Endothelial cell of umbilical vein (primary cell): ENCODE data around the gene MAP3K4. TPM values are rescaled to one million over a fixed set of nuclear protein-coding genes. Genes with fewer than 3 reads are reported as not detected.

ENCODE experiments used
- BruUV-seq: library from RNA; stranded (reverse); fragments of 400-500 nt; replicated peaks from 2 replicates; lab custom pipeline; 2021; lab: Mats Ljungman, UMichigan
- CTCF ChIA-PET: fragments of 300-600, 350-600 bp; sonication (Branson Sonifier 250); formaldehyde crosslinking; loops from one replicate; lab custom pipeline; 2021; ENCODE audit warnings: antibody characterized with exemption, inconsistent platforms; lab: Charles Lee
- POLR2A ChIA-PET: fragments of 300-600, 350-600 bp; sonication (Branson Sonifier 250); formaldehyde crosslinking; loops from one replicate; lab custom pipeline; 2021; ENCODE audit warnings: antibody characterized with exemption, inconsistent platforms; lab: Charles Lee
- DNase-seq: peaks from one replicate; pipeline ENCODE4 v3.0.0-alpha.2; 2011; ENCODE audit warnings: low read depth, low spot score
- FAIRE-seq: peaks from 2 replicates; lab custom pipeline; 2011; peaks lifted over from hg19 to GRCh38; lab: Jason Lieb, UNC
- H2AFZ ChIP-seq: 2 replicates; pipeline ENCODE4 v1.6.0; 2012; ENCODE audit warnings: low read depth, low read length, control low read depth, inconsistent platforms
- H3K27ac ChIP-seq: 2 replicates; pipeline ENCODE4 v1.5.1; 2011; ENCODE audit warnings: low read depth, mild to moderate bottlenecking, control low read depth, low read length, moderate library complexity; ENCODE audit not compliant: insufficient read depth
- H3K27me3 ChIP-seq, 2 experiments: 2 replicates each; pipeline versions ENCODE4 v1.6.0 to v1.6.1; 2011; ENCODE audit warnings: low read length in 2 of 2, mixed read lengths in 1 of 2; ENCODE audit not compliant: control insufficient read depth in 2 of 2, insufficient read depth in 2 of 2
- H3K36me3 ChIP-seq, 2 experiments: 2 replicates in 1 of 2; 3 replicates in 1 of 2; pipeline ENCODE4 v1.5.1; 2011; ENCODE audit warnings: low read length in 2 of 2, mild to moderate bottlenecking in 1 of 2, moderate library complexity in 1 of 2; ENCODE audit not compliant: control insufficient read depth in 2 of 2, insufficient read depth in 2 of 2; ENCODE audit errors: extremely low read depth in 1 of 2
- H3K4me1 ChIP-seq: 3 replicates; pipeline ENCODE4 v1.5.1; 2011; ENCODE audit warnings: mild to moderate bottlenecking, low read length; ENCODE audit not compliant: control insufficient read depth, insufficient read depth; ENCODE audit errors: extremely low read depth
- H3K4me2 ChIP-seq: 2 replicates; pipeline ENCODE4 v1.6.1; 2011; ENCODE audit warnings: low read length, control low read depth, mixed read lengths; ENCODE audit not compliant: insufficient read depth
- H3K4me3 ChIP-seq, 3 experiments: fragments of 200-600 bp in 1 of 3; sonication (generic), shearing (Covaris generic) in 1 of 3; replicated peaks in 1 of 3; 2 replicates each; pipeline ENCODE4 v1.5.1; 2011 to 2016; ENCODE audit warnings: control low read depth in 3 of 3, low read length in 3 of 3, mild to moderate bottlenecking in 2 of 3, inconsistent platforms in 1 of 3, low read depth in 1 of 3, moderate library complexity in 1 of 3; ENCODE audit not compliant: insufficient read depth in 1 of 3
- H3K79me2 ChIP-seq: 2 replicates; pipeline ENCODE4 v1.6.0; 2012; ENCODE audit warnings: low read length, inconsistent platforms; ENCODE audit not compliant: control insufficient read depth, insufficient read depth
- H3K9ac ChIP-seq: replicated peaks from 2 replicates; pipeline ENCODE3; 2011; ENCODE audit warnings: low read length, control low read depth; ENCODE audit not compliant: insufficient read depth; ENCODE audit errors: extremely low read depth
- H3K9me1 ChIP-seq: replicated peaks from 3 replicates; pipeline ENCODE4 v1.6.0; 2011; ENCODE audit warnings: mild to moderate bottlenecking, low read length; ENCODE audit not compliant: control insufficient read depth, insufficient read depth; ENCODE audit errors: extremely low read depth
- H3K9me3 ChIP-seq: replicated peaks from 2 replicates; pipeline ENCODE4 v1.5.1; 2012; ENCODE audit warnings: low read length, inconsistent platforms; ENCODE audit not compliant: control insufficient read depth, insufficient read depth
- H4K20me1 ChIP-seq: replicated peaks from 2 replicates; pipeline ENCODE3; 2011; ENCODE audit warnings: mild to moderate bottlenecking, low read length; ENCODE audit not compliant: control insufficient read depth, insufficient read depth; ENCODE audit errors: extremely low read depth
- EZH2 ChIP-seq: IDR thresholded peaks from 2 replicates; pipeline ENCODE4 v1.6.1; 2012; ENCODE audit warnings: borderline replicate concordance, low read depth, mild to moderate bottlenecking, moderate library complexity, low read length, inconsistent platforms; ENCODE audit not compliant: severe bottlenecking
- FOS ChIP-seq: IDR thresholded peaks from 2 replicates; pipeline ENCODE4 v1.6.1; 2011; ENCODE audit warnings: mild to moderate bottlenecking, low read length, moderate library complexity, borderline replicate concordance; ENCODE audit not compliant: insufficient read depth
- GATA2 ChIP-seq: IDR thresholded peaks from 2 replicates; pipeline ENCODE4 v1.7.0; 2011; ENCODE audit warnings: low read depth, mild to moderate bottlenecking, moderate library complexity, mixed read lengths, low read length; ENCODE audit not compliant: insufficient read length, insufficient read depth
- JUN ChIP-seq: IDR thresholded peaks from 2 replicates; pipeline ENCODE4 v1.6.1; 2011; ENCODE audit warnings: borderline replicate concordance, low read depth; ENCODE audit not compliant: insufficient read length, insufficient read depth
- MYC ChIP-seq: IDR thresholded peaks from one replicate; pipeline ENCODE4 v1.6.1; 2011; ENCODE audit warnings: mild to moderate bottlenecking, low read depth, low read length
- POLR2A ChIP-seq: IDR thresholded peaks from 2 replicates; pipeline ENCODE4 v1.6.1; 2012; ENCODE audit warnings: low read depth, mild to moderate bottlenecking, control low read depth, low read length
- POLR2AphosphoS5 ChIP-seq: IDR thresholded peaks from 2 replicates; pipeline ENCODE4 v1.6.1; 2012; ENCODE audit warnings: low read depth, mild to moderate bottlenecking, control low read depth, low read length, moderate library complexity; ENCODE audit not compliant: insufficient read depth
- dilution Hi-C: fragments of 300-500 bp; cut with MboI; formaldehyde crosslinking; loops from one replicate; pipeline ENCODE4 v1.15.0; 2019; ENCODE audit warnings: low sequenced_read_pairs; ENCODE audit not compliant: extremely low pct_ligation_motif_present
- intact Hi-C: fragments of 100-400 bp; cut with micrococcal nuclease; formaldehyde crosslinking; loops from one replicate; pipeline ENCODE4 v1.10.0; 2022
- polyA plus RNA-seq, 4 experiments: library from polyadenylated mRNA; depleted of rRNA in 3 of 4; stranded (reverse) in 3 of 4; unstranded in 1 of 4; fragments of >200 nt; gene quantifications; 2 replicates each; pipeline versions ENCODE4 v1.2.1 to v1.2.3, GENCODE V29; 2011 to 2012; ENCODE audit warnings: missing spikeins in 1 of 4
- total RNA-seq: library from RNA; stranded (reverse); gene quantifications from 2 replicates; pipeline ENCODE4 v1.2.3, GENCODE V29; 2021
- TF ChIP-seq, protein P1 (sequence below), 2 donors: IDR thresholded peaks; 1 replicate in 1 of 2; 2 replicates in 1 of 2; pipeline ENCODE4 v1.5.1; 2011; ENCODE audit warnings: low read length in 2 of 2, mild to moderate bottlenecking in 2 of 2, moderate library complexity in 2 of 2, control low read depth in 1 of 2, inconsistent platforms in 1 of 2, low read depth in 1 of 2; ENCODE audit not compliant: insufficient read depth in 1 of 2; ENCODE audit errors: extremely low read depth in 1 of 2
- TF ChIP-seq, protein P2 (sequence below): IDR thresholded peaks from 2 replicates; pipeline ENCODE4 v1.6.1; 2011; ENCODE audit not compliant: insufficient read depth, insufficient read length

MAP3K4 gene
- total and polyA plus RNA-seq, 2 donors (not counting 3 experiments of a cell fraction or from before 2014, with no cell fraction given), result 10.8 to 42.3 TPM

DNA sequence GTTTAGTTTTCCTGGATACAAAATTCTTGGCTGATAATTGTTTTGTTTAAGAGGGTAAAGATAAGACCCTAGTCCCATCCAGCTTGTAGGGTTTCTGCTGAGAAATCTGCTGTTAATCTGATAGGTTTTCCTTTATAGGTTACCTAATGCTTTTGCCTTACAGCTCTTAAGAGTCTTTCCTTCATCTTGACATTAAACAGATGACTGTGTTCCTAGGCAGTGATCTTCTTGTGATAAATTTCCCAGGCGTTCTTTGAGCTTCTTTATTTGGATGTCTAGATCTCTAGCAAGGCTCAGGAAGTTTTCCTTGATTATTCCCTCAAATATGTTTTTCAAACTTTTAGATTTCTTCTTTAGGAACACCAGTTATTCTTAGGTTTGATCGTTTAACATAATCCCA is 134.0 kb downstream of the MAP3K4 start:
- H4K20me1 ChIP-seq, result no peaks in the 10 kb centered on the region
- no peak overlapping the region for H3K4me3 ChIP-seq
- FAIRE-seq, result no peak
- no peak overlapping the region for H3K27ac ChIP-seq
- H3K4me1 ChIP-seq, result no peaks in the 10 kb centered on the region
- H3K9ac ChIP-seq, result no peak overlapping the region
- POLR2A ChIA-PET, result no interaction called here
- H2AFZ ChIP-seq, result no peak overlapping the region
- H3K27me3 ChIP-seq, result no peaks in the 10 kb centered on the region
- DNase-seq, result no peak
- no peaks in the 10 kb centered on the region for H3K9me1 ChIP-seq
- CTCF ChIA-PET, result interaction anchor here (0.6 to 0.9 kb wide), 3 partner anchors 22 to 245 kb away, joined by 3 to 4 read pairs (median 3); no protein-coding TSS in a partner anchor
- no TSS peak for BruUV-seq
- no peak overlapping the region for H3K4me2 ChIP-seq
- no peaks in the 10 kb centered on the region for H3K79me2 ChIP-seq
- no peak for TF ChIP-seq POLR2AphosphoS5
- dilution Hi-C loops, result no loop called here
- intact Hi-C loops, result no loop called here
- peaks cover 2% of the 10 kb centered on the region for H3K9me3 ChIP-seq
- no peaks in the 10 kb centered on the region for H3K36me3 ChIP-seq

DNA sequence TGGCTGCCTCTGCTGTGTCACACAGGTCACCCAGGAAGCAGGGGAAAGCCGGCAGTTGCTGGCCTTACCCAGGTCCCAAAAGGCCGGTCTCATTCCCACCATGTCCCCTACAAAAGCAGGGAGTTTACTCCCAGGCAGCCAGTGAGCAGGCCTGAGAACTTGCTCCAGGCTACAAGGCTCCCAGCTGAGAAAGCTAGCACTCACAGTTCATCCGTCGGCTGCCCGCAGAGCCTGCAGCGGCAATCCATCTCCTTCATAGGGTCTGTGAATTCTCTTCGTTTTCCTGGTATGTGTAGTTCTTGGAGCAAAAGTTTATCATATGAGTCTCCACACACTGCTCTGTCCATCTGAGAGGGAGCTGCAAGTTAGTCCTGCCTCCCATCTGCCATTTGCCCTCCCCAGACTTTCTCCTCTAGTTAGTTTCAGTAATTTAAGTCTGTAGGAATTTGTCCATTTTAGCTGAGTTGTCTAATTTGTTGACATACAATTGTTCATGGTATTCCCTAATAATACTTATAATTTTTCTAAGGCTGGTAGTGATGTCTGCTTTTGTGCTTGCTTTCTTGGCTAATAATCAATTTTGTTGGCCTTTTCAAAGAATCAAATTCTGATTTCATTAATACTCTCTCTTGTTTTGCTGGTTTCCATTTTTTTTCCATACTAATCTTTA is 135.6 kb downstream of the MAP3K4 start:
- H3K9me3 ChIP-seq, result peaks cover 2% of the 10 kb centered on the region
- H3K4me2 ChIP-seq, result no peak overlapping the region
- H3K27me3 ChIP-seq, result no peaks in the 10 kb centered on the region
- no peaks in the 10 kb centered on the region for H3K79me2 ChIP-seq
- ChIA-PET CTCF (interaction anchor here (1.1 kb wide), 2 partner anchors 197 to 244 kb away, joined by 3 read pairs; no protein-coding TSS in a partner anchor), POLR2A (no interaction called here)
- no peak overlapping the region for H2AFZ ChIP-seq
- DNase-seq (no peak), FAIRE-seq (no peak)
- no peaks in the 10 kb centered on the region for H4K20me1 ChIP-seq
- no peaks in the 10 kb centered on the region for H3K4me1 ChIP-seq
- dilution Hi-C loops (no loop called here), intact Hi-C loops (no loop called here)
- H3K9ac ChIP-seq, result no peak overlapping the region
- no peaks in the 10 kb centered on the region for H3K36me3 ChIP-seq
- no peaks in the 10 kb centered on the region for H3K9me1 ChIP-seq
- H3K27ac ChIP-seq, result no peak overlapping the region
- no peak for TF ChIP-seq JUN
- TF ChIP-seq, protein P1, sequence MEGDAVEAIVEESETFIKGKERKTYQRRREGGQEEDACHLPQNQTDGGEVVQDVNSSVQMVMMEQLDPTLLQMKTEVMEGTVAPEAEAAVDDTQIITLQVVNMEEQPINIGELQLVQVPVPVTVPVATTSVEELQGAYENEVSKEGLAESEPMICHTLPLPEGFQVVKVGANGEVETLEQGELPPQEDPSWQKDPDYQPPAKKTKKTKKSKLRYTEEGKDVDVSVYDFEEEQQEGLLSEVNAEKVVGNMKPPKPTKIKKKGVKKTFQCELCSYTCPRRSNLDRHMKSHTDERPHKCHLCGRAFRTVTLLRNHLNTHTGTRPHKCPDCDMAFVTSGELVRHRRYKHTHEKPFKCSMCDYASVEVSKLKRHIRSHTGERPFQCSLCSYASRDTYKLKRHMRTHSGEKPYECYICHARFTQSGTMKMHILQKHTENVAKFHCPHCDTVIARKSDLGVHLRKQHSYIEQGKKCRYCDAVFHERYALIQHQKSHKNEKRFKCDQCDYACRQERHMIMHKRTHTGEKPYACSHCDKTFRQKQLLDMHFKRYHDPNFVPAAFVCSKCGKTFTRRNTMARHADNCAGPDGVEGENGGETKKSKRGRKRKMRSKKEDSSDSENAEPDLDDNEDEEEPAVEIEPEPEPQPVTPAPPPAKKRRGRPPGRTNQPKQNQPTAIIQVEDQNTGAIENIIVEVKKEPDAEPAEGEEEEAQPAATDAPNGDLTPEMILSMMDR (IDR thresholded peaks at IDR 0.05; ENCODE audit: extremely low read depth in 1 of 2, insufficient read depth in 1 of 2, low read depth in 1 of 2, low read length in 2 of 2), result no peak
- TF ChIP-seq GATA2, result no peak
- TF ChIP-seq MYC, result no peak
- TF ChIP-seq POLR2AphosphoS5, result no peak
- no peak for TF ChIP-seq FOS
- TF ChIP-seq, protein P2, sequence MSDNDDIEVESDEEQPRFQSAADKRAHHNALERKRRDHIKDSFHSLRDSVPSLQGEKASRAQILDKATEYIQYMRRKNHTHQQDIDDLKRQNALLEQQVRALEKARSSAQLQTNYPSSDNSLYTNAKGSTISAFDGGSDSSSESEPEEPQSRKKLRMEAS, result no peak
- no peak for TF ChIP-seq POLR2A
- no peak for TF ChIP-seq EZH2
- BruUV-seq, result no TSS peak
- no peak overlapping the region for H3K4me3 ChIP-seq
